ENCODE results near the gene MBLAC1.
A peak's percentile ranks its signal among the peaks of the same experiment; 100 is the strongest.

MBLAC1 gene

GRCh38 chr7:100154651-100155491 lies 28.1 kb downstream of the MBLAC1 start:
- DNase-seq (ENCODE audit: low spot score): no peak

- no peak for DNase-seq (ENCODE audit: low spot score)
Observed at GRCh38 chr7:100155553-100156317, 29.0 kb downstream of the MBLAC1 start.

GRCh38 chr7:100156331-100157068 lies 29.7 kb downstream of the MBLAC1 start:
- DNase-seq (ENCODE audit: low spot score): peak; percentile 43

GRCh38 chr7:100157069-100157333 lies 30.2 kb downstream of the MBLAC1 start:
- DNase-seq (ENCODE audit: low spot score): no peak

GRCh38 chr7:100157334-100158228 lies 30.8 kb downstream of the MBLAC1 start:
- DNase-seq (ENCODE audit: low spot score): no peak

- peak; percentile 88 for DNase-seq (ENCODE audit: low spot score)
Observed at GRCh38 chr7:100158229-100159098, 31.7 kb downstream of the MBLAC1 start, which contains the start of gene TRAPPC14. TRAPPC14 (minus strand) TSS chr7:100158723; CDS start chr7:100158499, 224 bp downstream.

- no peak for DNase-seq (ENCODE audit: low spot score)
Observed at GRCh38 chr7:100159099-100159623, 32.4 kb downstream of the MBLAC1 start.

- DNase-seq (ENCODE audit: low spot score): no peak
Observed at GRCh38 chr7:100160067-100160466, 33.3 kb downstream of the MBLAC1 start.

- peak; percentile 16 for DNase-seq (ENCODE audit: low spot score)
Observed at GRCh38 chr7:100163006-100163531, 36.3 kb downstream of the MBLAC1 start.

- no peak for DNase-seq (ENCODE audit: low spot score)
Observed at GRCh38 chr7:100163871-100164270, 37.1 kb downstream of the MBLAC1 start.

GRCh38 chr7:100166317-100166940 lies 39.7 kb downstream of the MBLAC1 start:
- DNase-seq (ENCODE audit: low spot score): peak; percentile 39

GRCh38 chr7:100166970-100167911 lies 40.5 kb downstream of the MBLAC1 start:
- DNase-seq (ENCODE audit: low spot score): no peak

GRCh38 chr7:100167912-100168323 lies 41.2 kb downstream of the MBLAC1 start:
- DNase-seq (ENCODE audit: low spot score): no peak

- DNase-seq (ENCODE audit: low spot score): no peak
Observed at GRCh38 chr7:100169147-100169850, 42.5 kb downstream of the MBLAC1 start.

GRCh38 chr7:100170101-100170897 lies 43.5 kb downstream of the MBLAC1 start:
- no peak for DNase-seq (ENCODE audit: low spot score)

- peak; percentile 25 for DNase-seq (ENCODE audit: low spot score)
Observed at GRCh38 chr7:100171087-100171681, 44.4 kb downstream of the MBLAC1 start.

- no peak for DNase-seq (ENCODE audit: low spot score)
Observed at GRCh38 chr7:100171840-100172239, 45.1 kb downstream of the MBLAC1 start.

Measured in CD4-positive, alpha-beta T cell treated with Interleukin-2 at 100 ng/mL for 4 hours (primary cell).